NCI-H1417 (cell line): ENCODE data around the gene PNMT.
"Not testable (repeated sequence)": the region's sequence is repeated elsewhere in the genome, so short reads cannot be mapped to it uniquely, and the experiment has no call there.

Source experiments
- DNase-seq, 3 experiments: peaks; one replicate each; lab custom pipeline; 2025; lab: John Stamatoyannopoulos, UW

The PNMT gene

DNA sequence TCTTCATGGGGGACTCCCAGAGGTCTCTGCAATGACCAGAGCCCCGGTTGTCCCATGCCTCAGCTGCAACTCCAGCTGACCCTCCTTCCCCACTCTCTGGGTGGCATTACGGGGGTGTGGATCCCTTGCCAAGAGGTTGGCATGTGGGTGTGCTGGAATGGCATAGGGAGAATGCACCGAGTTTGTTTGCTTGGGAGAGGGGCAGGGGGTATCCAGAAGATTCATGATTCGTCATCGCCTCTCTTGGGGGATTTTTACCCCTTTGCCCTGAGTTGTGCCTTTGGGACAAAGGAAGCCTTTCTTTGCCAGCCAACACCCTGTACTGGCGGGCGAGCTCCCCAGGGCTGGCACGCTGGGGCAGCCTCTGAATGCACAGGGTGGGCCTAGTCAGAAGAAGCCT, 38.1 kb downstream of the PNMT start:
- DNase-seq, result no peak

DNA sequence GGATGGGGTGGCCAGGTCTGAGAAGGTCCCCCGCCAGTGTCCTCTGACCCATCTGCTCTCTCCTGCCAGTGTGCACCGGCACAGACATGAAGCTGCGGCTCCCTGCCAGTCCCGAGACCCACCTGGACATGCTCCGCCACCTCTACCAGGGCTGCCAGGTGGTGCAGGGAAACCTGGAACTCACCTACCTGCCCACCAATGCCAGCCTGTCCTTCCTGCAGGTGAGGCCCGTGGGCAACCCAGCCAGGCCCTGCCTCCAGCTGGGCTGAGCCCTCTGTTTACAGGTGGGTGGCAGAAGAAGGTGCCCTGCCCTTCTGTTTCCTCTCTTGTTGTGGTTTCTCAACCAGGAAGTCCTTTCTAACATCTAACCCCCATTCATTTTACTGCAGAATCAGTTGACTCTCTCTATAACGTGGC, 38.7 kb downstream of the PNMT start:
- DNase-seq, result no peak

DNA sequence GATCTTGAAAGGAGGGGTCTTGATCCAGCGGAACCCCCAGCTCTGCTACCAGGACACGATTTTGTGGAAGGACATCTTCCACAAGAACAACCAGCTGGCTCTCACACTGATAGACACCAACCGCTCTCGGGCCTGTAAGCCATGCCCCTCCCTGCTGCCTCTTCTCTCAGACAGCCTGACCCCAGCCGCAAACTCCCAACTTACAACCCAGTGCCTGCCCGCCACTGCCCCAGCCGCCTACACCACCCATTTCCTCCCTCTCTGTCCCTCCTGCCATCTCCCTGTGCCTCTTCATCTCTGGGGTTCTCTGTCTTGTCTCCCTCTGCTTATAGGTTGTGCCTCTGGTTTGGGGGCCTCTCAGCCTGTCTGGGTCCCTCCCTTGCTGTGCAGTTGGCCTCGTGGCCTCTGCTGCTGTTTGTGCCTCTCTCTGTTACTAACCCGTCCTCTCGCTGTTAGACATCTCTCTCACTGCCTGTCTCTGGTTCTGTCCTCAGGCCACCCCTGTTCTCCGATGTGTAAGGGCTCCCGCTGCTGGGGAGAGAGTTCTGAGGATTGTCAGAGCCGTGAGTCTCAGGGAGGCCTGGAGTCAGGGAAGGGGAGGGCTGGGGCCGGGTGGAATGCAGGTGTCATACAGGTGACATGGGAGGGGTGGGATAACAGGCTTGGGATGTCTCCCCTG, 41.2 kb downstream of the PNMT start:
- no peak for DNase-seq

DNA sequence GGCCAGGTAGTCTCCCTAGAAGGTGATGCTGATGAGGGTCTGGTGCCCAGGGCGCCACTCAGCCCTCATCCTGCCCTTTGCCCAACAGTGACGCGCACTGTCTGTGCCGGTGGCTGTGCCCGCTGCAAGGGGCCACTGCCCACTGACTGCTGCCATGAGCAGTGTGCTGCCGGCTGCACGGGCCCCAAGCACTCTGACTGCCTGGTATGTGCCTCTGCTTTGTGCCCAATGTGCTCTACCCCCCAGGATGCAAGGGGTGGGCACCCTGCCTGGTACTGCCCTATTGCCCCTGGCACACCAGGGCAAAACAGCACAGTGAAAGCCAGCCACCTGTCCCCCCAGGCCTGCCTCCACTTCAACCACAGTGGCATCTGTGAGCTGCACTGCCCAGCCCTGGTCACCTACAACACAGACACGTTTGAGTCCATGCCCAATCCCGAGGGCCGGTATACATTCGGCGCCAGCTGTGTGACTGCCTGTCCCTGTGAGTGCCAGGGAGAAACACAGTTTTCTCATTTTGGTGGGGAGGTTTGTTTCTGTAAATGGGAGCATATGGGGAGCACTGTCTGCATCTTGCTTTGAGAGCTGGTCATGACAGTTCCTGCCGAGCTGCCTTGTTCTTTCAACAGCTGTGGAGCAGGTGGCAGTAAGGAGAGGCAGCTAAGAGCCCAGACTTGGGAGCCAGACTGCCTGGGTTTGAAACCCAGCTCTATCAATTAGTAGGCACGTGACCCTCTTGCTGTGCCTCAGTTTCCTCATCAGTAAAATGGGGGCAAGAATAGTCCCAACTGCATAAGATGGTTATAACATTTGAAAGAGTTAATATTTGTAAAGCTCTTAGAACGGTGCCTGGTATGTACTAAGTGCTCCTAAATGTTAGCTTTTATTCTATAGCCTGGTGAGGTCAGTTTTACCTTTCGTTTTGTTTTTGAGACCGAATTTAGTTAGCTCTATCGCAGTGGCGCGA, 42.0 kb downstream of the PNMT start:
- DNase-seq, result no peak

DNA sequence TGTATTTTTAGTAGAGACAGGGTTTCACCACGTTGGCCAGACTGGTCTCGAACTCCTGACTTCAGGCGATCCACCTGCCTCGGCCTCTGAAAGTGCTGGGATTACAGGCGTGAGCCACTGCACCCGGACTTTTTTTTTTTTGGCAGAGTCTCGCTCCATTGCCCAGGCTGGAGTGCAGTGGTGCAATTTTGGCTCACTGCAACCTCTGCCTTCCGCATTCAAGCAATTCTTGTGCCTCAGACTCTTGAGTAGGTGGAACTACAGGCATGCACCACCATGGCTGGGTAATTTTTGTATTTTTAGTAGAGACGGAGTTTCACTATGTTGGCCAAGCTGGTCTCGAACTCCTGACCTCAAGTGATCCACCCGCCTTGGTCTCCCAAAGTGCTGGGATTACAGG, 42.8 kb downstream of the PNMT start:
- not testable (repeated sequence) for DNase-seq

DNA sequence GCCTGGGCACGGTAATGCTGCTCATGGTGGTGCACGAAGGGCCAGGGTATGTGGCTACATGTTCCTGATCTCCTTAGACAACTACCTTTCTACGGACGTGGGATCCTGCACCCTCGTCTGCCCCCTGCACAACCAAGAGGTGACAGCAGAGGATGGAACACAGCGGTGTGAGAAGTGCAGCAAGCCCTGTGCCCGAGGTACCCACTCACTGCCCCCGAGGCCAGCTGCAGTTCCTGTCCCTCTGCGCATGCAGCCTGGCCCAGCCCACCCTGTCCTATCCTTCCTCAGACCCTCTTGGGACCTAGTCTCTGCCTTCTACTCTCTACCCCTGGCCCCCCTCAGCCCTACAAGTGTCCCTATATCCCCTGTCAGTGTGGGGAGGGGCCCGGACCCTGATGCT, 43.6 kb downstream of the PNMT start:
- DNase-seq, result no peak

DNA sequence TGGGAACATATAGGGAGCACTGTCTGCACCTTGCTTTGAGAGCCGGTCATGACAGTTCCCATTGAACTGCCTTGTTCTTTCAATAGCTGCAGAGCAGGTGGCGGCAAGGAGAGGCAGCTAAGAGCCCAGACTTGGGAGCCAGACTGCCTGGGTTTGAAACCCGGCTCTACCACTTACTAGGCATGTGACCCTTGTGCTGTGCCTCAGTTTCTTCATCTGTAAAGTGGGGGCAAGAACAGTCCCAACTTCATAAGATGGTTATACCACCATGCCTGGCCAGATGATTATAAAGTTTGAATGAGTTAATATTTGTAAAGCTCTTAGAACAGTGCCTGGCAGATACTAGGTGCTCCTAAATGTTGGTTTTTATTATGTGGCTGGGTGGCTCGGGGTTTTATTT, 46.0 kb downstream of the PNMT start:
- no peak for DNase-seq

DNA sequence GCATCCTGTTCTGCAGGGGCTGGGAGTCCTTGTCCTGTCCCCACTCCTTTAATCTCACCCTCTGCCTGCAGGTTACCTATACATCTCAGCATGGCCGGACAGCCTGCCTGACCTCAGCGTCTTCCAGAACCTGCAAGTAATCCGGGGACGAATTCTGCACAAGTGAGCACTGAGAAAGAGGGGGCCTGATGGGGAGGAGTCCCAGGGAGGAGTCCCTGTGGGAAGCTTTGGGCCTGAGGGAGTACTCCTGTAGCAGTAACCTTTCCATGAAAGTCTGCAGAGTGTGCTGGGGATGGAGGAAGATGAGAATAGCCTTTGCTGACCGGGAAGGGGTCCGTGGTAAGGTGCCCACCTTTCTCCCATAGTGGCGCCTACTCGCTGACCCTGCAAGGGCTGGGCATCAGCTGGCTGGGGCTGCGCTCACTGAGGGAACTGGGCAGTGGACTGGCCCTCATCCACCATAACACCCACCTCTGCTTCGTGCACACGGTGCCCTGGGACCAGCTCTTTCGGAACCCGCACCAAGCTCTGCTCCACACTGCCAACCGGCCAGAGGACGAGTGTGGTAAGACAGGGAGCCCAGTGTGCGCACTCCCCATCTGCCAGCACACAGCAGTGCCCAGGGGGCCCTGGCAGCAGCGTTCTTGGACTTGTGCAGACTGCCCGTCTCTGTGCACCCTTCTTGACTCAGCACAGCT, 47.3 kb downstream of the PNMT start:
- DNase-seq, result no peak

DNA sequence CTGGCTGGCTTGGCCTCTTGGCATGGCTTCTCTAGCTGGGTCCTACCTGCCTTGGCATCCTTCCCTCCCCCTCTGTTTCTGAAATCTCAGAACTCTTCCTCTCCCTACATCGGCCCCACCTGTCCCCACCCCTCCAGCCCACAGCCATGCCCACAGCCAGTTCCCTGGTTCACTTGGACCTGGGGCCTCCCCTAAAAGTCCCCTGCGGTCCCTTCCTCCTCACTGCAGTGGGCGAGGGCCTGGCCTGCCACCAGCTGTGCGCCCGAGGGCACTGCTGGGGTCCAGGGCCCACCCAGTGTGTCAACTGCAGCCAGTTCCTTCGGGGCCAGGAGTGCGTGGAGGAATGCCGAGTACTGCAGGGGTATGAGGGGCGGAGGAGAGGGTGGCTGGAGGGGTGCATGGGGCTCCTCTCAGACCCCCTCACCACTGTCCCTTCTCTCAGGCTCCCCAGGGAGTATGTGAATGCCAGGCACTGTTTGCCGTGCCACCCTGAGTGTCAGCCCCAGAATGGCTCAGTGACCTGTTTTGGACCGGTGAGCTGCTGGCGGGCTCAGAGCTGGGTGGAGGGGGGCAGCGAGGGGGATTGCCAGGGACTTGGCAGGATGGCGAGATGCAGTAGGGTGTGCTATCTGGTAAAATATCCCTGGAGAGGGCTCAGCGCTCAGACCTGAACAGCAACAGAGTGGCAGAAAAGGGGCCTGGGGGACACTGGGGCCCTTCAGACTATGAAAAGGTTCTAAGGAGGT, 48.0 kb downstream of the PNMT start:
- DNase-seq, result no peak

DNA sequence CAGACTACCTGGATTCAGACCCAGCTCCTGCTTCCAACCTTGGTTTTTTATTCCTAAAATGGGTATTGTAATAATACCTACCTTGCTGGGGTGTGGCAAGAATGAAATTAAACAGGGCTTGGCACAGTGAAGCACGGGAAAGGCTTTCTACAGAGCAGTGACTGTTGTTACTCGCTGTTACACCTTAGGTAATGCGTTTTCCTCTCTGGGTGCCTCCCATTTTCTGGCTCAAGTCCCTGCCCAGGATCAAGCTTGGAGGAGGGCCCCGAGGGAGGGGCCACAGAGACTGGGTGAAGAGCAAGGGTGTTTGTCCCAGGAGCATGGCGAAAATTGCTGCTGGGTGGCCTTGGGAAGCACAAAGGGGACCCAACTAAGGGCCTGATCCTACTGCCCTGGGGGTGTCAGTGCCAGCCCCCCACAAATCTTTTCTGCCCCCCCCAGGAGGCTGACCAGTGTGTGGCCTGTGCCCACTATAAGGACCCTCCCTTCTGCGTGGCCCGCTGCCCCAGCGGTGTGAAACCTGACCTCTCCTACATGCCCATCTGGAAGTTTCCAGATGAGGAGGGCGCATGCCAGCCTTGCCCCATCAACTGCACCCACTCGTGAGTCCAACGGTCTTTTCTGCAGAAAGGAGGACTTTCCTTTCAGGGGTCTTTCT, 48.8 kb downstream of the PNMT start:
- DNase-seq, result no peak

DNA sequence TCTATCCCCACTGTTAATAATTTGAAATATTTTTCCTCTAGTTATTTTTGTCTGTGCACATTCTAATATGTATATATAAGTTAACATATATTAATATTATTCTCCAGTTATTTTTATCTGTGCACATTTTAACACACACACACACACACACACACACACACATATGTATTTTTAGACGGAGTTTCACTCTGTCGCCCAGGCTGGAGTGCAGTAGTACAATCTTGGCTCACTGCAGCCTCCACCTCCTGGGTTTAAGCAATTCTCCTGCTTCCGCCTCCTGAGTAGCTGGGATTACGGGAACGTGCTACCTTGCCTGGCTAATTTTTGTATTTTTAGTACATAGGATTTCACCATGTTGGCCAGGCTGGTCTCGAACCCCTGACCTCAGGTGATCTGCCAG, 49.4 kb downstream of the PNMT start:
- DNase-seq, result no peak

DNA sequence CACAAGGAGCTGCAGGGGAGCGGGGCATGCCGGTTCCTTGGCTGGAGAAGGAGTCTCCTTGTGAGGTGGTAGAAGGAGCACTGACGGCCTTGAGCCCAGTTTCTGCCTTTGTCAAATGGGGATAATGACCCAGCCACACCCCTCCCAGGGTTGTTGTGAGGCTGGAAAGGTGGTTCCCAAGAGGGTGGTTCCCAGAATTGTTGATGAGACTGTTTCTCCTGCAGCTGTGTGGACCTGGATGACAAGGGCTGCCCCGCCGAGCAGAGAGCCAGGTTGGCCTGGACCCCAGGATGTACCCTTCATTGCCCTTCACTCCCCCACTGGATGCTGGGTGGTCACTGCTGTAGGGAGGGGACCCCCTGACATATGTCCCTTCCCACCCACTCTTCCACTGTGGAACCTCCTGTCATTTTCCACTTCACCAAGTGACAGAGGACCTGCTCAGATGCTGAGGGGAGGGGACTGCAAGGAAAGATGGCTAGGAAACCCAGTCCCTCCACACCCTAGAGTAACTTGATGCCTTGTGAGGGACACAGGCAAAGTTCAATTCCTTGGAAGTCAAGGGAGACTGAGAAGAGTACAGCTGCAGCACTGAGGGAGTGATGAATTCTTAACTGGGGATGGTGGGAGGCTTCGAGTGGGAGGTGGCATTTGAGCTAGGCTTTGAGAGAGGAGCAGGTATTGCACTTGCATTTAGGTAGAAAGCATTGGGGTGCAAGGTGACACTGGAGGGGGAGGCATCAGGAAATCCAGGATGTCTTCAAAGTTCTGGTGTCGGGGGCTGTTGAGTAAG, 51.5 kb downstream of the PNMT start:
- DNase-seq, result no peak
